ENCODE measurements around the gene SDHD.

The SDHD gene

DNA sequence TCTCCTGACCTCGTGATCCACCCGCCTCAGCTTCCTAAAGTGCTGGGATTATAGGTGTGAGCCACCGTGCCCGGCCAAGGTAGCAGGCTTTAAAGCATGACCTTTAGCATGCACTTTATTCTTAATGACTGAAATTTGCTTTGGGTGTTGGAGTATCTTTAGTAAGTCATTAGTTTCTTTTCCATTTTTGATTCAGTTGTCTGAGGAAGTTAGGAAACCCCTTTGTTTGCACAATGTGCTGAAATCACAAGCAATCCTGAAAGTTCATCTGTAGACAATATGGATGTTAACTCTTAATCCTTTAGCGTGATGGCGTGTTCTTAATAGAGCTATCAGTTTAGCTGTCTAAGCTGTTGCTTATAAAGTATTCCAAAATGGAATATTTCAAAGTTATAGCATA, 16.8 kb downstream of the SDHD start:
- no peak for DNase-seq (ENCODE audit: low read depth)

DNA sequence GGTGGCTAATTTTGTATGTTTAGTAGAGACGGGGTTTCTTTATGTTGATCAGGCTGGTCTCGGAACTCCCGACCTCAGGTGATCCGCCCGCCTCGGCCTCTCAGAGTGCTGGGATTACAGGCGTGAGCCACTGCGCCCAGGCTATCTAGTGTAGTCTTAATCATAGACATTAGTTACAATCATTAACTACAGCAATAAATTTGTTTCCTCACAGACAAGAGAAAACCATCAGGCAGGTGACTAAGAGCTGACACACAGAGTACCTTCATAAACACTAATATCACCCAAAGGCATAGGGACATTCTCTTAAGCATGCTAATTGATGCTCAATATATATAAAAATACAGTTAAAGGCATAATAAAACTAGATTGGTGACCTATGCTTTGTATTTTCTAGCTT, 19.4 kb downstream of the SDHD start:
- no peak for DNase-seq (ENCODE audit: low read depth)

DNA sequence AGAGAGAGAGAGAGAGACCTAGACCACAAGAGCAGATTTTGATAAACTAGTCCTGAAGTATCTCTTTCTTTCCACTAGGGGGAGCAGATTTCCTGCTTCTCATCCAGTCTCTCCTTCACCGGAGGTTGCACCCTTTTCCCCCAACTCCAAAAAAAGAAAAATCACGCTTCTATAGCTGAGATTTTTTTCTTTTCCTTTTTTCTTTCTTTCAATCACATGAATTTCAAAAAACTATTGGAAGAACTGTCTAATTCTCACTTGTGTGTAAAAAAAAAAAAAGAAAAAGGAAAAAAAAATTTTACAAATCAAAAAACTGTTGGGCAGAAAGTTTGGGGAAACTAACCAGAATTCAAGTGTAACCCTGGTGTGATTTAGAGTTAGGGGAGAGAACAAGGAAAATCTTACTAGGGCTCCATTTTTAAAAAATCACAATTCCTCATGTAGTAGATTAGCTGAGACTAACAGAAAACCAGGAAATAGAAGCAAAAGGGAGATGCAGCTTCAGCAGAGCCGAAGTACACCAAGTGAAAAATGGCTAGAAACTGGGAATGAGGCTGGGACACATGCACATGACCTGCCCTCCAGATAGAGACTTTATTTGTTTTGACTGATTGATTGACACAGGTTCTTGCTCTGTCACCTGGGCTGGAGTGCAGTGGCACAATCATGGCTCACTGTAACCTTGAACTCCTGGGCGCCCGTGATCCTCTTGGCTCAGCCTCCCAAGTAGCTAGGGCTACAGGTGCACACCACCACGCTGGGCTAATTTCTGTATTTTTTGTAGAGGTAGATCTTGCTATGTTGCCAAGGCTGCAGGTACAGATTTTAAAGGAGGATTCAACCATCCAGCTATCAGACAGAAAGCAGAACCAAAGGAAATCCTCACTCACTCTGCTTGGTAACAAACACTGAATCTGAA, 27.1 kb downstream of the SDHD start:
- peak; percentile 17 for DNase-seq (ENCODE audit: low read depth)

DNA sequence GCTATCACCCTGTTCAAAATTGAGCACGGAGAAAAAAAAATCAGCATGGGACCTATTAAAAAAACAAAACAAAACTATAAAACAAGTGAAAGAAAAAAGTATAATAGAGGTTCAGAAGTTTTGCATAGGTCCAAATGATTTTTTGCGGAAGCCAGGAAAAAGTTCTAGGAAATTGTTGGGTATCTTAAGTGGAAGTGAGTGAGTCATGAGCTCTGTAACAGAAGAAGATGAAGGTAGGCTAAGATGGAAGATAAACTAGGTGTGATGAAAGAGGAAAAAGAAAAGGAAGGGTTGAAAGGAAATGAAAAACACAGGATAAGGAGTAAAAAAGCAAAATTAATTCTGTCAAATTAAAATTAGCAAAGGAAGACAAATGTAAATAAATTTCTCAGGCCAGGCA, 27.8 kb downstream of the SDHD start:
- DNase-seq (ENCODE audit: low read depth), result no peak

DNA sequence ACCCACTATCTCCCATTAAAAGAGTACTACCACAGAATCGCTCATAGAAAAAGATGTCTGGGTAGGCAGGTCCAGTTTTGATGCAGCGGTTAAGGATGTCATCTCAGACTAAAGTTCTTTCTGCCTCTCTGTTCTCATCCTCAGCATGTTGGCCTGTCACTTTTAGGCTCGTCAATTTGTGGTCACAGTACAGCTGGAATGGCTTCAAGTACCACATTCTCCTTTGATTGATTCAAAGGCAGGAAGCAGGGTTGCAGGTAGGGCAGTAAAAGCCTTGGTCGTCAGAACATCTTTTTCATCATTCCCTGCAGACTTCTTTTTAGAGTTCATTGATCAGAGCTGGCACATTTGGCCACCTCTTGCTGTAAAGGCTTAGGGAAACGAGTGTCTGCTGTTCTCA, 28.7 kb downstream of the SDHD start:
- DNase-seq (ENCODE audit: low read depth), result no peak

DNA sequence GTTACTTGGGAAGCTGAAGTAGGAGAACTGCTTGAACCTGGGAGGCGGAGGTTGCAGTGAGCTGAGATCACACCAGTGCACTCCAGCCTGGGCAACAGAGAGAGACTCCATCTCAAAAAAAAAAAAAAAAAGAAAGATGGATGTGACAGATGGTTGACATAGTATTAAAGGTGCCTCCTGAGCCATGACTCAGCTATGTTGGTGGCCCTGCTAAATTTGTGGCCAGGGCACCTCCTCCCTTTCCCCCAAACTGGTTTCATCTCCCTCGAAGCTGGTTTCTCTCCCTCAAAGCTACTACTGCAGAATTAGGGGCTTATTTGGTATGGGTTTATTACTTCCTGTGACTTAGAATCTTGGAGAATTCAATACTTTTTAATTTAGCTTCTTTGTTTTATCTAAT, 31.5 kb downstream of the SDHD start:
- DNase-seq (ENCODE audit: low read depth), result no peak

DNA sequence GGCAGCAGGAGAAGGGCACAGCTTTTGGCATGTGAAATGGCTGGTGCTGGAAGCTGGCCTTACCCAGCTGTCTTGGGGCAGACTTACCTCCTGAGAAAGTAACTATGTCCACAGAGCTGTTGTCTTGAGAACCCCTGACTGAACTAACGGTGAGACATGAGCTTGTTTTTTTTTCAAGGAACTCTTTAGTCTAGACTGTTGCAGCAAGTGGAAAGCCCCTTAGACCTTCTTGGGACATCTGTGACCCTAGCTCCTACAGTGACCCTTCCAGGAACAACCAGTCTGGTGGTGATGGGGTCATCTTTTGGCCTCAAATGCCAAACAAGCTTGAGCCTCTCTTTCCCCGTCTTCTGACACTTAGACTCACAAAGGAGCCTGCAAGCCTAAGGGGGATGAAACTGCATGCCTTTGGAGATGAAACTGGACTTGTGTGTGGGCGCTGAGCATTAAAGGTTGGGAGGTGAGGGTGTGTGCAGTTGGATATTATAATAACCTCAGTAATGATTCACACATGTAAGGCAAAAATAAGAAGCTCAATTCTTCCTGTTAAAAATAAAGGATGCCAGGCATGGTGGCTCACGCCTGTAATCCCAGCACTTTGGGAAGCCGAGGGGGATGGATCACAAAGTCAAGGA, 35.4 kb downstream of the SDHD start:
- no peak for DNase-seq (ENCODE audit: low read depth)

DNA sequence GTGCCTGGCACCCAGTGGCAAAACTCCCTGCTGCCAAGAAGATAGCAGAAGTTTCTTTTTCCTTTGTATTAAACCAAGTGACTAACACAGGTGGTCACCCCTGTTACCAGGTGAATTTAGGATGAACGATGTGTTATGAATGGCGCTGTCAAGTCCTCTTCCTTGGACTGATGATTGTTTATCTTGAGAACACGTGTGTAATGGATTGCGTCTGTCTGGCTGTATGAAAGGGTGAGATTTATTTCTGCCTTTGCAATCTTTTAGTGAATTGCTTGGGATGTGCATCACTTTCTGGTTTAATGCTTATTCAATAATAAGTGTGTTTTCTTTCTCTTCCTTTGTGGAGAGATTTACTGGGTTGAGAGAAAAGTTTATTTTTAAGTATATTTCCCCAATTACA, 36.5 kb downstream of the SDHD start:
- DNase-seq (ENCODE audit: low read depth), result no peak

DNA sequence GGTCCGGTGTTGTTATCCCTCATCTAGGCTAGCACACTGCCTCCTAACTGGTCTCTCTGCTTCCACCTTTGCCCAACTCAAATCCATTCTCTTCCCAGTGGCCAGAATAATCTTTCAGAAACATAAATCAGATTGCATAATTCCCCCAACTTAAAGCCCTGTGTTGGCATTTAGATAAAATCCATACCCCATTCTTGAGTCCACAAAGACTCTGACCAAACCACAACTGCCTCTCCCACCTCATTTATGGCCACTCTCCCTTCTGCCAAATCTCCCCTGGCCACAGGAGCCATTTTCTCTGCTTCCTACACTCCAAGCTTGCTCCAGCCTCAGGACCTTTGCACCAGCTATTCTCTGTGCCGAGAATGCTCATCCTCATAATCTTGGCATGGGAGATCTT, 40.4 kb downstream of the SDHD start:
- DNase-seq (ENCODE audit: low read depth), result no peak

DNA sequence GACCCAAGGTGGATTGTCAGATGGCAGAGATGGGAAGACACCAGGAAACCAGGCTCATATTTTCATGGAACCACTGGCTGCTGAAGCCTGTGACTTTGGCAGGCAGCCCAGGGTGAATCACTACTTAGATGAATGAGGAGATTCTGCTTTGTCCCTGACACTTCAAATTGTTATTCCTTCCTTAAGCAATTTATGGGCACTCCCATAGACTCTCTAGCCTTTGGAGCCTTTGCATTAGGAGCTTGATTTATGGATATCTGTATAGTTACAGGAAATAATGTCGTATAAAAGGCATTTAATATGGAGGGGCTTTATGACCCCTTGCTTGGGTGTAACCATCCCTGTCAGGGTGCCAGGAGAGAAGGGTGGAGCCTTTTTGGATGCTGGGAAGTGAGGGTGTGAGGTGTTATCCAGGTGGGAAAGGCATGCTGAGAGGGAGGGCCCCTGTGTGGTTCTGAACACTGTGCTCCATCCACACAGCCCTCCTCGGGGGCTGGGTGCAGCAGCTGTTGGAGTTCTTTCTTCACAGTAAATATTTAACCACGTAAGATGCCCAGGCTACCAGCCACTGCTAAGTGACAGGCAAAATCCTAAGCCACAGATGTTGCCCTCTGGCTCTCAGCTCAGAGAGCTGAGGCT, 41.9 kb downstream of the SDHD start:
- DNase-seq (ENCODE audit: low read depth), result peak; percentile 51

DNA sequence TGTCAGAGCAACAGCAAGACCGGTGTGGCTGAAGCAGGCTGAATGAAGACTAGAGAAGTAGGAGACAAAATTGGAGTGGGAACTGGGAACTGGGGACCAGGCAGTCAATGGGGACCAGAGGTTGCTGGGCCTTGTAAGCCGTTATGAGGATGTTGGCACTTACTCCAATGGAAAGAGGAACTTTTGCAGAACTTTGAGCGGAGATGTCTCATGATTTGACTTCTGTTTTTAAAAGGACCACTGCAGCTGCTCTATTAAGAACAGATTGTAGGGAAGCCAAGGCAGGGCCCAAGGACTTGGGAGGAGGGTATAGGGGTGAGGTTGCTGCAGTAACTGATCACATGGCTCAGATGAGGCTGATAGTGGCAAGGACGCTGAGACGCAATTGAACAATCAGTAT, 43.0 kb downstream of the SDHD start:
- DNase-seq (ENCODE audit: low read depth), result no peak

DNA sequence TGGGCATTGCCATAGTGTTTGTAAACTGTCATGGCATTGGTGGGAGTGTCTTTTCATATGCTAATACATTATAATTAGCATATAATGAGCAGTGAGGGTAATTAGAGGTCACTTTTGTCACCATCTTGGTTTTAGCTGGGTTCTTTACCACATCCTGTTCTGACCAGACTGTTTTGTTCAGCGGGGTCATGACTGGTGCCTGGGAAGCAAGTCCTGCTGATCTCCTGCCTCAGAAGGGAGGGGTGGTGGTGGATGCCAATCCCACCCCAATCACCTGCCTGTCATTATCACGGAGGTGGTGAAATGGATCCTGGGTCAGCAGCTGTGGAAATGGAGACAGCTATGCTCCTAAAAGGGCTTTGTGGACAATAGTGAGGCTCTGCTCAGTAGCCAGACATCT, 46.1 kb downstream of the SDHD start:
- no peak for DNase-seq (ENCODE audit: low read depth)

DNA sequence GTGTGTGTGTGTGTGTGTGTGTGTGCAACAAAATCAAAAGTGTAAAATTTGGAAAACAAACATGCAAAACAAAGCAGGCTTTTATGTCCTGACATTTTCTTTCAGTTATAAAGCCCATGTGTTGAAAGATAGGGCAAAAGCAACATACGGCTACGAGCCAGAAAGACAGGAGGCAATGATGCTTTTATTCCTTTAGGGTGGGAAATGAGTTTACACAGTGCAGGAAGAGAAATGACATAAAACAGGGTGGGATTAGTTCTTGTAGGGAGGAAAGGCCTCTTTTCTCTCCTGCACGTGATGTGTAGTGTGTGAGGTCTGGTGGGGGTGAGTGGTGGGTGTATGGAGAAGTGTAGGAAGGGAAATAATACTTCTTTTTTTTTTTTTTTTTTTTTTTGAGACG, 47.8 kb downstream of the SDHD start:
- no peak for DNase-seq (ENCODE audit: low read depth)

DNA sequence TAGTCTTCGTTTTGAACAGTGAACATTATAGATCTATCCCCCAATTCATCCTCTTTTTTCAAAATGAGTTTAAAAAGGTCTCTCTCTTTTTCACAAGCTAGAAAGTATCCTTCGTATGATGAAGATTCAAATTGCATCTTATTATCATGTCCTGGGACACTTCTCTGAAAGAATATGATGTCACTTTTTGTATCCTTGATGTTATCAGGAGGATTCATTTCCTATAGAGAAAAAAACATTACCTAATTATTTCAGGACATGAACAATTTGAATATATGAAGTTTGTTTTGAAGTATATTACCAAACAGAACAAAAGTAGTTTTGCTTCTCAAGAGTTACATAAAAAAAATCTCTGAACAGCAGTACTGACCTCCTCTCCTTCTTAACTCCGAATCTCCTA, 56.9 kb downstream of the SDHD start:
- DNase-seq (ENCODE audit: low read depth), result no peak
